Fibroblast of villous mesenchyme (primary cell): Measurements from ENCODE around the gene TCF12. TPM values are rescaled to one million over a fixed set of nuclear protein-coding genes. Genes with fewer than 3 reads are reported as not detected.
"Not testable (repeated sequence)": the region's sequence is repeated elsewhere in the genome, so short reads cannot be mapped to it uniquely, and the experiment has no call there.

Experiments used
- DNase-seq: peaks from one replicate; pipeline ENCODE4 v3.0.0-alpha.2; 2010; ENCODE audit warnings: low read depth
- H3K4me3 ChIP-seq: 2 replicates; pipeline ENCODE4 v1.5.1; 2011; ENCODE audit warnings: low read depth, mild to moderate bottlenecking, low read length
- total RNA-seq: library from RNA; depleted of rRNA; stranded (reverse); fragments of >200 nt; gene quantifications from 2 replicates; pipeline ENCODE4 v1.2.3, GENCODE V29; 2012
- TF ChIP-seq, protein P1 (sequence below): IDR thresholded peaks from 2 replicates; pipeline ENCODE4 v1.5.1; 2012; ENCODE audit warnings: low read depth, mild to moderate bottlenecking, low read length; ENCODE audit not compliant: insufficient read depth

TCF12 gene
- total RNA-seq, 1 donor, result 110 TPM

DNA sequence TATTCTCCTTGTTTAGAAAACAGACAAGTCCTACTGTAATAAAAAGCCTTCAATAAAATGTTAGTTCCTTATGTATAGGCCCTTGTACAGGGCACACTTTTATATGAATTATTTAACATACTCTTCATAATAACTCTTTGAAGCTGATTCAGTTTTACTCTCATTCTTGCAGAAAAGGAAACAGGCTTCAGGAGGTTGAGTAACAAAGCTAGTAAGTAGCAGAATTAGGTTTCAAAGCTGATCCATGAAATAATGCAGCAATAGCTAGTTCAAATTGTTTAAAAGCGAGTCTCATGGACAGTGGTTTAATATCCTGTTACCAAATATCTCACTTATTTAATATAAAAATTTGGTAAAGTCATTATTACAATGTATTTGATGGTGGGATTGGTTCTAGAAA is 25.0 kb downstream of the TCF12 start:
- H3K4me3 ChIP-seq, result no peak overlapping the region
- DNase-seq, result no peak
- TF ChIP-seq, protein P1, sequence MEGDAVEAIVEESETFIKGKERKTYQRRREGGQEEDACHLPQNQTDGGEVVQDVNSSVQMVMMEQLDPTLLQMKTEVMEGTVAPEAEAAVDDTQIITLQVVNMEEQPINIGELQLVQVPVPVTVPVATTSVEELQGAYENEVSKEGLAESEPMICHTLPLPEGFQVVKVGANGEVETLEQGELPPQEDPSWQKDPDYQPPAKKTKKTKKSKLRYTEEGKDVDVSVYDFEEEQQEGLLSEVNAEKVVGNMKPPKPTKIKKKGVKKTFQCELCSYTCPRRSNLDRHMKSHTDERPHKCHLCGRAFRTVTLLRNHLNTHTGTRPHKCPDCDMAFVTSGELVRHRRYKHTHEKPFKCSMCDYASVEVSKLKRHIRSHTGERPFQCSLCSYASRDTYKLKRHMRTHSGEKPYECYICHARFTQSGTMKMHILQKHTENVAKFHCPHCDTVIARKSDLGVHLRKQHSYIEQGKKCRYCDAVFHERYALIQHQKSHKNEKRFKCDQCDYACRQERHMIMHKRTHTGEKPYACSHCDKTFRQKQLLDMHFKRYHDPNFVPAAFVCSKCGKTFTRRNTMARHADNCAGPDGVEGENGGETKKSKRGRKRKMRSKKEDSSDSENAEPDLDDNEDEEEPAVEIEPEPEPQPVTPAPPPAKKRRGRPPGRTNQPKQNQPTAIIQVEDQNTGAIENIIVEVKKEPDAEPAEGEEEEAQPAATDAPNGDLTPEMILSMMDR, result no peak

DNA sequence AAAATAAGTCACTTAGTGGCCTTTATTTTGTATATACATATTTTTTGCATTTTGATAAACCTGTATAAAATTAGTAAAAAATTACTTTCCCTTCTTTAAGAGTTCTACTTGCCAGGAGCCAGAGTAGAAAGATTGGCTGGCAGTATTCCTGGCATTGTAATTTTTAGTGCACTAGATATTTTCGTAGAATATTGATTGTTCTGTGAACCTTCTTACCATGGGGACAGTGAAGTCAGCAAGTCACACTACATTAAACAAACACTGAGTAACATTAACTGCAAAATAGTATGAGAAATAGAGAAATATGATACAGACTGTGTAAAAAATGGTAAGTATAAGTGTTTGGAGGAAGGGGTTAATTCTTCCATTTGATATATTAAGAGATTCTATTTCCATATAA is 26.0 kb downstream of the TCF12 start:
- H3K4me3 ChIP-seq, result no peak overlapping the region
- TF ChIP-seq, protein P1, result no peak
- DNase-seq, result no peak

DNA sequence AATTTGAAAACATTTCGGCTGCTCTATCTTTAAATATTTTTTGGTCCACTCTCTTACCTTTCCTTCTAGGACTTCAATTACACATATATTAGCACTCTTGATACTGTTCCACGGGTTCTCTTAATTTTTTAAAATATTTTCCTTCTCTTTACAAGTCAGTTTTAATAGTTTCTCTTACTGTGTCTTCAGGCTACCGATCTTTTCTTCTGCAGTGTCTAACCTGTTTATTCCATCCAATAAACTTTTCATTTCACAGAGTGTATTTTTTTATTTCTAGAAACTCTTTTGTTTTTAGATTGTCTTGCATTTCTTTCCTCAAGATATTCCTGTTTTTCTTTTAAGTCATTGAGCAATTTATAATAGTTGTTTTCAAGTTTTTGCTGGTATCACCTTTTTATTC is 27.7 kb downstream of the TCF12 start:
- no peak overlapping the region for H3K4me3 ChIP-seq
- DNase-seq, result no peak
- TF ChIP-seq, protein P1, result no peak

DNA sequence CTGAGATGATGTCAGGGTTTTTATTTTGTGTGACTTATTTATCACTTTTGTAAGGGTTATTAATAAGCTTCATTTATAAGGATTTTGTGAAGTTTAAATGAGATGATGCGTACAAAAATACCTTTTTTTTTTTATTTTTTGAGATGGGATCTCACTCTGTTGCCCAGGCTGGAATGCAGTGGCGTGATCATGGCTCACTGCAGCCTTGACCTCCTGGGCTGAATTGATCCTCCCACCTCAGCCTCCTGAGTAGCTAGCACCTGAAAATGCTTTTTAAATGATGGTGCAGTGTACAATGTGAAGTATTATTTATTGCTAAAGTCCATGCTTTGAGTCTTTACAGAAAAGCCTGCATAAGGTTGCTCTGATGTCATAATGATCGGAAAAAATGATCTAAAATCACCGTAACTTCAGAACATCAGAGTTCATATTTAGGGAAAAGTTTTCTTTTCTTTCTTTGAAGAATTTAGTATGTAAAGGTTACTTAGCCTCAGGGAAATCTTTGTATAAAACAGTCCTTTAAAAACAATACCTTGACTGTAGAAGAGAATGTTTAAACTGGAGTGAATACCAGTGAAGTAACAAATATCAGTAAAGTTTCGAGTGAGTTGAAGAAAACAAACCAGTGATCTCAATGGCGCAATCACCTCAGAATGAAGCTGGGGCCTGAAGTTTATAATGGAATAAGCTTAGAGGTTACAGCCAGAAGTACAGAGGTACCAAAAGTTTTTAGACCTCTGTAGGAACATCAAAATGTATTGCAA is 29.7 kb downstream of the TCF12 start:
- peak; percentile 53 for DNase-seq
- TF ChIP-seq, protein P1, result no peak

DNA sequence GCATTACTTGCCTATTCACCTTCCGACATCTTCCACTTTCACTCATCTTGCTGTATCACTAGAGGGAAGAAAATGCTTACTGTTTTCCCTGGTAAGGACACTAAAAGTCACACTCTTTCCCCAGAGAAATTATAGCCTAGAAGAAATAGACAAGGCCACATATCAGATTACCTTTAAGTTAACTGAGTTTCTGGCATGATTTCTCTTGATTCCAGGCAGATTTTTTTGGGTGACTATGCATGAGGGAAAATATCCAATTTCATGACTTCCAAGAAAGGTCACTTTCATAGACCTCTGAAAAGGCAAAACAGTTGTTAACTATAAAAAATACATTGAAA is 30.3 kb downstream of the TCF12 start:
- H3K4me3 ChIP-seq, result no peak overlapping the region
- no peak for DNase-seq
- TF ChIP-seq, protein P1, result no peak

More for the DNA sequence above, 29.7 kb downstream of the TCF12 start:
- H3K4me3 ChIP-seq, result no peak overlapping the region

DNA sequence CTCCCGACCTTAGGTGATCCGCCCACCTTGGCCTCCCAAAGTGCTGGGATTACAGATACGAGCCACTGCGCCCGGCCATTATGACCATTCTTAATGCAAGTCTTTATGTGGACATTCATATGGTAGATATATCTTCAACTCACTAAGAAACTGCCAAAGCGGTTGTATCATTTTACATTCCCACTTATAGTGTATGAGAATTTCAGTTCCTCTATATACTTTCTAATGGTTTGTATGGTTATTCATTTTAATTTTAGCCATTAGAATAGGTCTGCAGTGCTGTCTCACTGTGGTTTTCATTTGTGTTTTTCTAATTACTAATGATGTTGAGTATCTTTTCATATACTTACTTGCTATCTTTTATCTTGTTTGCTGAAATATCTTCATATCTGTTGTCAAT is 32.5 kb downstream of the TCF12 start:
- TF ChIP-seq, protein P1, result no peak
- no peak overlapping the region for H3K4me3 ChIP-seq
- no peak for DNase-seq

DNA sequence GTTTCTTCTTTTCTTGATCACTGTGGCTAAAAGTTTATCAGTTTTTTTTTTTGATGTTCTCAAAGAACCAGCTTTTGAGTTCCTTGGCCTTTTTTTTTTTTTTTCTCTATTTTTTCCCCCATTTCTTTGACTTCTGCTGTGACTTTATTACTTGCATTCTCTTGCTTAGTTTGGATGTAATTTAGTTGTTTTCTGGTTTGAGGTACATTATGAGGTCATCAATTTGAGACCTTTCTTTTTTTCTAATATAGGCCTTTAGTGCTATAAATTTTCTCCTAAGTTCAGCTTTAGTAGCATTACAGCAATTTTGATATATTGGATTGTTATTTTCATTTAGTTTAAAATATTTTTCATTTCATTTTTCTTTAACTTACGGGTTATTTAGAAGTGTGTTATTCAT is 35.3 kb downstream of the TCF12 start:
- H3K4me3 ChIP-seq, result no peak overlapping the region
- TF ChIP-seq, protein P1, result no peak
- DNase-seq, result no peak

DNA sequence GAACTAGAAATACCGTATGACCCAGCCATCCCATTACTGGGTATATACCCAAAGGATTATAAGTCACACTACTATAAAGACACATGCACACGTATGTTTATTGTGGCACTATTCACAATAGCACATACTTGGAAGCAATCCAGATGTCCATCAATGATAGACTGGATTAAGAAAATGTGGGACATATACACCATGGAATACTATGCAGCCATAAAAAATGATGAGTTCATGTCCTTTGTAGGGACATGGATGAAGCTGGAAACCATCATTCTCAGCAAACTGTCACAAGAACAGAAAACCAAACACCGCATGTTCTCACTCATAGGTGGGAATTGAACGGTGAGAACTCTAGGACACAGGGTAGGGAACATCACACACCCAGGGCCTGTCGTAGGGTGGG is 36.6 kb downstream of the TCF12 start:
- not testable (repeated sequence) for DNase-seq, H3K4me3 ChIP-seq
